NCI-H748 treated with DMSO at 0.1 percent for 48 hours (cell line): Measurements from ENCODE around the gene NDN.

Source experiments
- DNase-seq: peaks from one replicate; lab custom pipeline; 2025; lab: John Stamatoyannopoulos, UW

NDN gene, protein sequence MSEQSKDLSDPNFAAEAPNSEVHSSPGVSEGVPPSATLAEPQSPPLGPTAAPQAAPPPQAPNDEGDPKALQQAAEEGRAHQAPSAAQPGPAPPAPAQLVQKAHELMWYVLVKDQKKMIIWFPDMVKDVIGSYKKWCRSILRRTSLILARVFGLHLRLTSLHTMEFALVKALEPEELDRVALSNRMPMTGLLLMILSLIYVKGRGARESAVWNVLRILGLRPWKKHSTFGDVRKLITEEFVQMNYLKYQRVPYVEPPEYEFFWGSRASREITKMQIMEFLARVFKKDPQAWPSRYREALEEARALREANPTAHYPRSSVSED

DNA sequence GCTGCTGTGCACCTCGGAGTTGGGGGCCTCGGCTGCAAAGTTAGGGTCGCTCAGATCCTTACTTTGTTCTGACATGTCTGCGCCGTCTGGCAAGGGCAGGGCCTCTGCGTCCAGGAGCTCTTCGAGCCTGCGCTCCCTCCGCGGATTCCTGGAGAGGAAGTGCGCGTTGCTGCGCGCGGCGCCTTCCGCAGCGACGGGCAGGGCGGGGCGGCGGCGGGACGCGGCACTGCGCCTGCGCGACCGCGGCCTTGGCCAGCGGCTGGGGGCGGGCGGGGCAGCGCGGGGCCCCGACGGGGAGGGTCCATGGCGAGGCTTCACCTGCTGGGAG lies at the start of gene NDN:
Gene NDN (minus strand): TSS at position 163 of the 328 bp plus-strand sequence. CDS start 88 bp downstream, at position 75.
- DNase-seq = no peak

- DNase-seq = no peak
Measured at GRCh38 chr15:23736033-23736673, 49.0 kb upstream of the NDN start.

DNA sequence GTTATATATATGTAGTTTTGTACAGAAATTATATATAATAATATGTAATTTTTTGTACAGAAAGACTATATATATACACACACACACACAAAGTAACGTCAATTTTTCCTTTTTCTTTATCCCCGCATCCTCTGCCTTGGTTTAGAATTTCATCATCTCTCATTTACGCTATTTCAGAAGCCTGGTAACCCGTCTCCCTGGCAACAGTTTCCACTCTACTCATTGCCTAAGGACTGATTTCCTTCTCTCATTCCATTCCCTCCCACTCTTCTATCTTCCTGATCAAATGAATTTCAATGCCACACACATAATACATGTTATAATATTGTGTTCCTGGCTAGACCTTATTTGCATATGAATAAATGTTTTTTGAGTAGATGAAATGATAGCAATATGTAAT lies 47.8 kb upstream of the NDN start:
- peak; percentile 15 for DNase-seq

DNA sequence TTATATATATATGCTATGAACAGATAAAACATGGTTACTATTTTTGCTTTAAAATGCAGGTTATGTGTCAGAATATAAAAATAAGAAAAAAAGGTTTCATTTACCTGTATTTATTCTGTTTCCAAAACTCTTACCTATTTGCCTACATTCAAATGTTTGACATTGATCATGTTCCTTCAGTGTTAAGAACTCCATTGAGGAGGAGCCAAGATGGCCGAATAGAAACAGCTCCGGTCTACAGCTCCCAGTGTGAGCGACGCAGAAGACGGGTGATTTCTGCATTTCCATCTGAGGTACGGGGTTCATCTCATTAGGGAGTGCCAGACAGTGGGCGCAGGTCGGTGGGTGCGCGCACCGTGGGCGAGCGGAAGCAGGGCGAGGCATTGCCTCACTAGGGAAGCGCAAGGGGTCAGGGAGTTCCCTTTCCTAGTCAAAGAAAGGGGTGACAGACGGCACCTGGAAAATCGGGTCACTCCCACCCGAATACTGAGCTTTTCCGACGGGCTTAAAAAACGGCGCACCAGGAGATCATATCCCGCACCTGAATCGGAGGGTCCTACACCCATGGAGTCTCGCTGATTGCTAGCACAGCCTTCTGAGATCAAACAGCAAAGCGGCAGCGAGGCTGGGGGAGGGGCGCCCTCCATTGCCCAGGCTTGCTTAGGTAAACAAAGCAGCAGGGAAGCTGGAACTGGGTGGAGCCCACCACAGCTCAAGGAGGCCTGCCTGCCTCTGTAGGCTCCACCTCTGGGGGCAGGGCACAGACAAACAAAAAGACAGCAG lies 27.0 kb upstream of the NDN start:
- peak; percentile 13 for DNase-seq

- no peak for DNase-seq
Measured at GRCh38 chr15:23708332-23708731, 21.2 kb upstream of the NDN start.

- no peak for DNase-seq
Measured at GRCh38 chr15:23695282-23695681, 8.2 kb upstream of the NDN start.

DNA sequence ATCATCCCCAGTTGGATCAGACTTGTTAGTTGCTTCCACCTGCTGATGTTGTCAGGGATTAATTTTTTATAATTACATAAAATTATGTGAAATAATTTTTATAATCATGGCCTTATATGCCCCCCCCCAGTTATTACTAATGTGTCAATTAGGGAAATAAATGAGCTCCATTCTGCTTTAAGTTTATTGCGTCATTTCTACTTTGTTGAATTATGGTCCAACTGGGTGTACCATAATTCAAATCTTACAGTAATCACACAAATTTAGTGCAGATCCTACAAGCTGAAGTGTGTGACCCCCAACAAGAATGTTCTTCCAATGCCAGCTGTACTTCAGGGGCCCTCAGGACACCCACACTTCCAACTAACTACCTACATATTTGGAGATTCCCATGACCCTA lies 7.5 kb upstream of the NDN start:
- no peak for DNase-seq

DNA sequence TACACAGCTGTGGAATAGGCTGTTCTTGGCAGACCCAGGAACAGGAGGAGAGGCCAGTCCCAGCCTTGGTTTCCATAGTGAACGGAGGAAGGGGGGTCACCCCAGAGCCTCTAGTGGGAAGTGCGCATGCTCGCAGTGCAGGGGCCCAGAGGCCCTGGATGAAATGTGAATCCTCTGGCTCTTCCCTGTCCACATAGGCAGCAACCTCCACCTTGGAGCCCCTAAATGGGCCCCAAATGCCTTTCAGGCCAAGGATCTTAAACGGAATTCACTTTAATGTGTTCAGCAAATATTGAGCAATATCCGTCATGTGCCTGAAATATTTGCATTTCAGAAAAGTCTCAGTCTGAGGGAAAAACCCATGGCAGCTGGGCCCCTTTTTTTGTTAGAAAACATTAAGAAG lies 3.3 kb upstream of the NDN start:
- no peak for DNase-seq

DNA sequence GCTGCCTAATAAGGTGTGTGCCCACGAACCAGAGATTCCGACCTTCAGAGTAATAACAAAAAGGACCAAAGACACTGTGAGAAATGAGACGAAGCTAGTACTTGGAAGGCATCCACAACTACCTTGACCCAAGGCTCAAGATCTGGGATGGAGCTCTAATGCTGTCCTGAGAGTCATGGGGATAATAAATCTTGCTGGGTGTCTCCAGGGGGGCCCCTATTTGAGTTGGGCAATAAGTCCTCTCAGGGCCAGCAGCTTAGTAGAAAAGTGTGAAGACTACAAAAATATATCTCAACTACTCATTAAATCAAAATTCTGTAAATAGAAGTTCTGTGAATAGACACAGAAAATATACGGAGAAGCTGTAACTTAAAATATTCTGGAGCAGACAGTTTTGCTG lies 2.9 kb upstream of the NDN start:
- DNase-seq = no peak

- no peak for DNase-seq
Measured at GRCh38 chr15:23686466-23687142, 501 bp downstream of the NDN start.

DNA sequence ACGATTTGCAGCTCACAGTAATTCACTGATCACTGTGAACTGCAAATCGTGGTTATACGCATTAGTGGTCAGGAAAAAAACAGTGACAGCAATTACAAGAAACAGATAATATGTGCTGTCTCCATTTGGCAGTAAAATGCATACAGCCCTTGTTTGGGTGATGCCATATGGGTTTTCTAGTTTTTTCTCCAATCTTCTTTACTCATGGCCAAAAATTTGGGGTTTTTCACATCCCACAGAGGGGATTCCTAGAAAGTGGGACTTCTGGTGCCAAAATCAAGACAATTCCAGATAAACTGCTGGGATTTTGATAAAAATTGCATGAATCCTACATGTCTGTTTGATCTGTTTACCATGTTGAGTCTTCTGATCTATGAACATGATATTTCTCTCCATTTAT lies 15.6 kb downstream of the NDN start:
- no peak for DNase-seq

- no peak for DNase-seq
Measured at GRCh38 chr15:23670970-23671369, 16.1 kb downstream of the NDN start.

- DNase-seq = no peak
Measured at GRCh38 chr15:23663232-23663631, 23.9 kb downstream of the NDN start.

- peak; percentile 11 for DNase-seq
Measured at GRCh38 chr15:23648920-23649515, 38.1 kb downstream of the NDN start.

DNA sequence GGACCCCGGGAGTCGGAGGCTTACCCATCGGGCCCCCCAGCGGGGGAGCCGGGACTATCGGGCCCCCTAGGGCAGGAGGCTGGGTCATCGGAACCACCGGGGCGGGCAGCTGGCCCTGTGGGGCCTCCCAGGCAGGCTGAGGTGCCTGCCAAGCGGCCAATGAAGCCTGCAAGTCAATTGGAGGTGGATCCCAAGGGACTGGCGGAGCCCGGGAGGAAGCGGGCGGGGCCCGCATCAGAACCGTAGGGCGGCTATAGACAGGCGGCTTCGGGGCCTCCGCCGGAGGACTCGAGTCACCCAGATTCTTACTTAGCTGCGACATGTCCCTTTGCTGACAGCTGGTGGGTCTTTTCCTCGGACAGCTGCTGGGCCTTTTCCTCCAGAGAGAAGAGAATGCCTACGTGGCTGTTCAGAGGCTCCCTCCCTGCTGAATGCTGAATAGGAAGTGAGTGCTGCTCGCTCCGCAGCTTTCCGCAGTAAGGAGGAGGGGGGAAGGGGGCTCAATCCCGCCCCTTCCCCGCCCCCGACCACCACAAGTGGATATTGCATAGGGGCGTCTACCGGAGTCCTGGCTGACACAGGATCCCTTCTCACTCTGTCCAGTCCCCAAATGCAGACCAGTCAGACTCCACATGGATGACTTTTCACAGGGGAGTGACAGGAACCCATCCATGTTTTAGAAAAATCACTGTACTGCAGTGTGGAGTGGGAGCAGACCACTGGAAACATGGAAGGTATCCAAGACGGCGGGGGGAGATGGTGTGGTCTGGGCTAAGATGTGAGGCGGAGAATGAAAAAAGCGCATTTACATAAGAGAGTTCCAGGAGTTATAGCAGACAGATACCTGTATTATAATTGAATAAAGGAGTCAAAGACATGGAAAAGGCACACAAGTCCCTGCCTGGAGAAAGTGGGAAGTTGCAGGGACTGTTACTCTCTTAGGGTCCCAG lies 39.4 kb downstream of the NDN start, which contains the start of gene MAGEL2:
Gene MAGEL2 (minus strand): TSS at position 447 of the 950 bp plus-strand sequence. CDS start 125 bp downstream, at position 322.
- DNase-seq = no peak

- DNase-seq = no peak
Measured at GRCh38 chr15:23647001-23647295, 40.2 kb downstream of the NDN start.

DNA sequence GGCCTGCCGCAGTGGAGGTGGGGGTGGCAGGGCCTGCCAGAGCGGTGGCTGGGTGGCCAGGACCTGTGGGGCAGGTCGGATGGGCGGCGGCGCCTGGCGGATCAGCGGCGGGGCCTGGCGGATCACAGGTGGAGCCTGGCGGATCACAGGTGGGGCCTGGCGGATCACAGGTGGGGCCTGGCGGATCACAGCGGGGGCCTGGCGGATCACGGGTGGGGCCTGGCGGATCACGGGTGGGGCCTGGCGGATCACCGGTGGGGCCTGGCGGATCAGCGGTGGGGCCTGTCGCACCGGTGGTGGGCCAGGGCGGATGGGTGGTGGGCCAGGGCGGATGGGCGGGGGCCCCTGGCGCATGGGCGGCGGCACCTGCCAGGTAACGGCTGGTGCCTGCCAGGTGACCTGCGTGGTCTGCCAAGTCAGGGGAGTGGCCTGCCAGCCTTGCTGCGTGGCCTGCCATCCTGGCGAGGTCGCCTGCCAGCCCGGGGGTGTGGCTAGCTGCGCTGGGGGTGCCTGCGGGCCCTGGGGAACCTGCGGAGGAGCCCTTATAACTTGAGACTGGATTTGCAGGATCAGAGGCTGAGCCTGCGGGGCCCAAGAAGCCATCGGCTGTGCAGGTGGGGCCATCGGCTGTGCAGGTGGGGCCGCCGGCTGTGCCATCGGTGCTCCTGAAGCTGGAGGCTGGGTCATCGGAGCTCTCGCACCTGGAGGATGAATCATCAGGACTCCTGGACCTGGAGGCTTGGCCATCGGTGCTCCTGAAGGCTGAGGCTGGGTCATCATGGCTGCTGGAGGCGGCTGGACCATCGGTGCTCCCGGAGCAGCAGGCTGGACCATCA lies 40.7 kb downstream of the NDN start:
- DNase-seq = no peak

DNA sequence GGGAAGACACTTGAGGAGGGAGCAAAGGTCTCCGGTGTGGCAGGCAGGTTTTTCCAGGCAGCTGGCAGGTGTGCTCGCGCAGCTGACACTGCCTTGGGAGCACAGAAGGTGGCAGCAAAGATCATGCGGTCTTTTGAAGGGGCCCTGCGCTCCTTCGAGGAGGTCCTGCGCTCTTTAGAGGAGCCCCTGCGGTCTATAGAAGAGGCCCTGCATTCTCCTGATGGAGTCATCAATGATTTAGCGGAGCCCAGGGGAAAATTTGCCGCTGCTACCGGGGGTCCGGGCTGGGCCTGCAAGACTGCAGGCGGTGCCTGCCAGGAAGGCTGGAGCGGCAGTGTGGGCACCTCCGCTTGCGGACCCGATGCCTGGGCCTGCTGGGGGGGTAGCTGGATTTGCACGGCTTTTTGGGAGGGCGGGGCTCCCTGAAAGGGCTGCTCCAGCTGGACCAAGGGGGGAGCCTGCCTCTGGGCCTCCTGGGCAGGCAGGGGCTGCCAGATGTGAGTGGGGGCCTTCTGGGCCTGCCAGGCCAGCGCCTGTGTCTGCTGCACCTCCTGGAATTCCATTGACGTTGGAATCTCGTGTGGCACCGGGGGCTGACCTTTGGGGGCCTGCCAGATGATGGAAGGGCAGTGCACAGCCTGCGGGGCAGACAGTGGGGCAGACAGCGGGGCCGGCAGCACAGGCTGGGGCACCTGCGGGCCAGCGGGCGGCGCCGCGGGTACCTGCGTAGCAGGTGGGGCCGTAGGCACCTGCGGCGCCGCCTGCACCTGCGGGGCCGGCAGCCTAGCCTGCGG lies 41.5 kb downstream of the NDN start:
- DNase-seq = no peak

- DNase-seq = no peak
Measured at GRCh38 chr15:23644829-23645228, 42.3 kb downstream of the NDN start.
